H9 (cell line): ENCODE measurements around the gene SLC17A9. TPM values are rescaled to one million over a fixed set of nuclear protein-coding genes. Genes with fewer than 3 reads are reported as not detected.

Experiments
- DNase-seq: peaks from one replicate; pipeline ENCODE4 v3.0.0-alpha.2; 2017
- H2AFZ ChIP-seq: one replicate; pipeline ENCODE4 v1.6.1; 2013; ENCODE audit warnings: mild to moderate bottlenecking, low read length, control low read depth, moderate library complexity
- H2AK5ac ChIP-seq: 2 replicates; pipeline ENCODE4 v1.6.1; 2013; ENCODE audit warnings: low read length, control low read depth, mixed read lengths; ENCODE audit not compliant: insufficient read length
- H2BK120ac ChIP-seq: one replicate; pipeline ENCODE4 v1.6.1; 2013; ENCODE audit warnings: low read depth, mild to moderate bottlenecking, low read length, control low read depth, inconsistent platforms; ENCODE audit not compliant: poor library complexity, severe bottlenecking
- H2BK12ac ChIP-seq: 2 replicates; pipeline ENCODE4 v1.6.1; 2013; ENCODE audit warnings: low read length, control low read depth, mixed read lengths, low read depth; ENCODE audit not compliant: insufficient read length
- H2BK15ac ChIP-seq: 2 replicates; pipeline ENCODE4 v1.6.1; 2013; ENCODE audit warnings: low read depth, low read length, control low read depth
- H2BK20ac ChIP-seq: one replicate; pipeline ENCODE4 v1.6.1; 2013; ENCODE audit warnings: low read depth, mild to moderate bottlenecking, low read length, control low read depth, inconsistent platforms; ENCODE audit not compliant: poor library complexity, severe bottlenecking
- H2BK5ac ChIP-seq: 2 replicates; pipeline ENCODE4 v1.6.1; 2013; ENCODE audit warnings: low read length, control low read depth, mixed read lengths; ENCODE audit not compliant: insufficient read length
- H3K14ac ChIP-seq: 2 replicates; pipeline ENCODE4 v1.6.1; 2013; ENCODE audit warnings: low read length, control low read depth; ENCODE audit not compliant: insufficient read depth
- H3K18ac ChIP-seq: 2 replicates; pipeline ENCODE4 v1.6.1; 2013; ENCODE audit warnings: low read depth, mild to moderate bottlenecking, mixed read lengths, low read length, control low read depth; ENCODE audit not compliant: insufficient read length
- H3K23ac ChIP-seq: 2 replicates; pipeline ENCODE4 v1.6.1; 2013; ENCODE audit warnings: low read length, control low read depth, mixed read lengths, low read depth; ENCODE audit not compliant: insufficient read length
- H3K23me2 ChIP-seq: 2 replicates; pipeline ENCODE4 v1.6.1; 2013; ENCODE audit warnings: low read depth, mild to moderate bottlenecking, mixed read lengths, low read length, control low read depth; ENCODE audit not compliant: insufficient read length, poor library complexity, severe bottlenecking
- H3K27ac ChIP-seq: 2 replicates; pipeline ENCODE4 v1.5.1; 2013; ENCODE audit warnings: low read length, control low read depth, mixed read lengths, low read depth; ENCODE audit not compliant: insufficient read length
- H3K27me3 ChIP-seq: 2 replicates; pipeline ENCODE4 v1.6.1; 2013; ENCODE audit warnings: low read length, control low read depth, inconsistent platforms; ENCODE audit not compliant: insufficient read depth
- H3K4ac ChIP-seq: 2 replicates; pipeline ENCODE4 v1.6.1; 2013; ENCODE audit warnings: low read depth, mild to moderate bottlenecking, control low read depth, inconsistent platforms, low read length, moderate library complexity
- H3K4me1 ChIP-seq: 2 replicates; pipeline ENCODE4 v1.6.1; 2013; ENCODE audit warnings: low read length, control low read depth, inconsistent platforms; ENCODE audit not compliant: insufficient read depth
- H3K4me2 ChIP-seq: 2 replicates; pipeline ENCODE4 v1.6.1; 2013; ENCODE audit warnings: low read length, control low read depth, mixed read lengths; ENCODE audit not compliant: insufficient read length, insufficient read depth
- H3K56ac ChIP-seq: 2 replicates; pipeline ENCODE4 v1.6.1; 2013; ENCODE audit warnings: low read depth, mild to moderate bottlenecking, mixed read lengths, low read length, control low read depth; ENCODE audit not compliant: insufficient read length
- H3K79me1 ChIP-seq: 2 replicates; pipeline ENCODE4 v1.6.1; 2013; ENCODE audit warnings: low read depth, mild to moderate bottlenecking, moderate library complexity, low read length, control low read depth, inconsistent platforms; ENCODE audit not compliant: insufficient read depth, poor library complexity, severe bottlenecking
- H3K79me2 ChIP-seq: 2 replicates; pipeline ENCODE4 v1.6.1; 2013; ENCODE audit warnings: low read length, control low read depth, inconsistent platforms; ENCODE audit not compliant: insufficient read depth
- H3K9ac ChIP-seq: 2 replicates; pipeline ENCODE4 v1.6.1; 2013; ENCODE audit warnings: low read length, control low read depth, mixed read lengths; ENCODE audit not compliant: insufficient read length; ENCODE audit errors: extremely low read depth
- H3K9me3 ChIP-seq: one replicate; pipeline ENCODE4 v1.6.1; 2013; ENCODE audit warnings: low read depth, low read length, inconsistent platforms; ENCODE audit not compliant: control insufficient read depth
- H3T11ph ChIP-seq: one replicate; pipeline ENCODE4 v1.6.1; 2013; ENCODE audit warnings: mild to moderate bottlenecking, low read length, control low read depth, inconsistent platforms
- H4K20me1 ChIP-seq: one replicate; pipeline ENCODE4 v1.6.1; 2013; ENCODE audit not compliant: control insufficient read depth, insufficient read length, insufficient read depth
- H4K5ac ChIP-seq: 2 replicates; pipeline ENCODE4 v1.6.1; 2013; ENCODE audit warnings: low read depth, mild to moderate bottlenecking, mixed read lengths, low read length, control low read depth; ENCODE audit not compliant: insufficient read length
- H4K8ac ChIP-seq: replicated peaks from 2 replicates; pipeline ENCODE4 v1.6.1; 2013; ENCODE audit warnings: low read length, control low read depth, mixed read lengths, low read depth; ENCODE audit not compliant: insufficient read length
- H4K91ac ChIP-seq: 2 replicates; pipeline ENCODE4 v1.6.1; 2013; ENCODE audit warnings: low read depth, mild to moderate bottlenecking, moderate library complexity, mixed read lengths, low read length, control low read depth; ENCODE audit not compliant: insufficient read length
- H3K27ac Mint-ChIP-seq, 3 experiments: 2 replicates in 2 of 3; 3 replicates in 1 of 3; pipeline ENCODE4 v1.8.0; 2020 to 2021; ENCODE audit warnings: mixed read lengths in 3 of 3, mild to moderate bottlenecking in 1 of 3, moderate library complexity in 1 of 3
- H3K27me3 Mint-ChIP-seq: 2 replicates; pipeline ENCODE4 v1.8.0; 2021; ENCODE audit warnings: low read depth, mild to moderate bottlenecking, moderate library complexity, mixed read lengths
- H3K36me3 Mint-ChIP-seq, 3 experiments: 2 replicates in 2 of 3; 3 replicates in 1 of 3; pipeline ENCODE4 v1.8.0; 2020 to 2021; ENCODE audit warnings: low read depth in 3 of 3, mixed read lengths in 3 of 3; ENCODE audit not compliant: insufficient read depth in 1 of 3
- H3K4me1 Mint-ChIP-seq, 2 experiments: 2 replicates each; pipeline ENCODE4 v1.8.0; 2020; ENCODE audit warnings: mixed read lengths in 2 of 2
- H3K4me3 Mint-ChIP-seq, 2 experiments: 2 replicates in 1 of 2; 3 replicates in 1 of 2; pipeline ENCODE4 v1.8.0; 2020 to 2021; ENCODE audit warnings: mild to moderate bottlenecking in 2 of 2, mixed read lengths in 2 of 2, moderate library complexity in 1 of 2
- H3K9me3 Mint-ChIP-seq, 2 experiments: 2 replicates in 1 of 2; 3 replicates in 1 of 2; pipeline ENCODE4 v1.8.0; 2020; ENCODE audit warnings: mild to moderate bottlenecking in 2 of 2, mixed read lengths in 2 of 2, moderate library complexity in 1 of 2
- WGBS: extraction: QIAGEN DNeasy Blood & Tissue Kit; methylation state at CpG from one replicate; pipeline ENCODE4 v1.1.7; 2013; ENCODE audit warnings: missing lambda C conversion rate, low lambda C conversion rate, mixed read lengths; ENCODE audit not compliant: insufficient read length; ENCODE audit errors: extremely low coverage; 5-methylcytosine and 5-hydroxymethylcytosine counted together
- total RNA-seq: library from RNA; stranded (reverse); gene quantifications from 2 replicates; pipeline ENCODE4 v1.2.1, GENCODE V29; 2021
- TF ChIP-seq, protein P1 (sequence below): fragments of 200-600 bp; sonication (generic); conservative IDR thresholded peaks from 3 replicates; pipeline ENCODE4 v1.8.0; 2021; ENCODE audit warnings: antibody characterized with exemption, mild to moderate bottlenecking

Gene SLC17A9
- total RNA-seq, 1 experiment from 2014 or later: 20.9 TPM

DNA sequence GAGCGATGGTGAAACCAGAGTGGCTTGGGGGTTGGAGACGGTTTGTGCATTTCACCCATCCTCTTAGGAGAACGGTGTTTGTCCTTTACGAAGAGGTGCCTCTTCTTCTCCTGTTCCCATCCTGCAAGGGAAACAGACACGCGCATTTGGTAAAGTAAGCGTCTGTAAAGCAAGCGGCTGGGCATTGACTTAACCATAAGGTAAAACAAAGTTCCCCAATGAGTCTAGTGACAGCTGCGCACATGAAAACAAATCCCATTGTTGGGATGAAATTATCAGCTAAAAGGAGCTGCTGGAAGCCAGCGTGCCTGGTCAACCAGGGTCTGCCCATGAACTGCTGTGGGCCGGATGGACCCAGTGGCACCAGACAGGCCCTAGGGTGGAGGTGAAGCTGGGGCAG lies 48.4 kb downstream of the SLC17A9 start:
- TF ChIP-seq, protein P1, sequence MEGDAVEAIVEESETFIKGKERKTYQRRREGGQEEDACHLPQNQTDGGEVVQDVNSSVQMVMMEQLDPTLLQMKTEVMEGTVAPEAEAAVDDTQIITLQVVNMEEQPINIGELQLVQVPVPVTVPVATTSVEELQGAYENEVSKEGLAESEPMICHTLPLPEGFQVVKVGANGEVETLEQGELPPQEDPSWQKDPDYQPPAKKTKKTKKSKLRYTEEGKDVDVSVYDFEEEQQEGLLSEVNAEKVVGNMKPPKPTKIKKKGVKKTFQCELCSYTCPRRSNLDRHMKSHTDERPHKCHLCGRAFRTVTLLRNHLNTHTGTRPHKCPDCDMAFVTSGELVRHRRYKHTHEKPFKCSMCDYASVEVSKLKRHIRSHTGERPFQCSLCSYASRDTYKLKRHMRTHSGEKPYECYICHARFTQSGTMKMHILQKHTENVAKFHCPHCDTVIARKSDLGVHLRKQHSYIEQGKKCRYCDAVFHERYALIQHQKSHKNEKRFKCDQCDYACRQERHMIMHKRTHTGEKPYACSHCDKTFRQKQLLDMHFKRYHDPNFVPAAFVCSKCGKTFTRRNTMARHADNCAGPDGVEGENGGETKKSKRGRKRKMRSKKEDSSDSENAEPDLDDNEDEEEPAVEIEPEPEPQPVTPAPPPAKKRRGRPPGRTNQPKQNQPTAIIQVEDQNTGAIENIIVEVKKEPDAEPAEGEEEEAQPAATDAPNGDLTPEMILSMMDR: no peak
- H3K4me3 Mint-ChIP-seq: no peak overlapping the region
- H3K18ac ChIP-seq: no peak overlapping the region
- H2BK15ac ChIP-seq: no peak overlapping the region
- no peak for DNase-seq
- H2BK120ac ChIP-seq: no peak overlapping the region
- H3K27me3 Mint-ChIP-seq: peaks cover 97% of the 10 kb centered on the region
- H4K5ac ChIP-seq: no peak overlapping the region
- peaks cover 34 to 56% of the 10 kb centered on the region in 2 experiments for H3K4me1 Mint-ChIP-seq
- H4K8ac ChIP-seq: no peak overlapping the region
- peaks cover 0 to 9% of the 10 kb centered on the region in 2 experiments; a peak in 2 of 5 replicates for H3K9me3 Mint-ChIP-seq
- H2AK5ac ChIP-seq: no peak overlapping the region
- no peaks in the 10 kb centered on the region for H3K9me3 ChIP-seq
- no peak overlapping the region for H3K23ac ChIP-seq
- H2BK12ac ChIP-seq: no peak overlapping the region
- no peak overlapping the region for H2AFZ ChIP-seq
- H3K79me2 ChIP-seq: no peaks in the 10 kb centered on the region
- no peak overlapping the region for H3K14ac ChIP-seq
- H3K4me2 ChIP-seq: no peak overlapping the region
- H3K4me1 ChIP-seq: peaks cover 2% of the 10 kb centered on the region; the same call in 1 of the 2 replicates
- no peak overlapping the region; a peak in 1 of 7 replicates for H3K27ac Mint-ChIP-seq
- H3K23me2 ChIP-seq: peaks cover 2% of the 10 kb centered on the region
- H3T11ph ChIP-seq: no peak overlapping the region
- H4K91ac ChIP-seq: no peak overlapping the region
- no peak overlapping the region for H3K9ac ChIP-seq
- no peaks in the 10 kb centered on the region for H3K36me3 Mint-ChIP-seq
- H3K27ac ChIP-seq: no peak overlapping the region
- peaks cover 2% of the 10 kb centered on the region for H4K20me1 ChIP-seq
- H2BK20ac ChIP-seq: no peak overlapping the region
- H3K79me1 ChIP-seq: no peaks in the 10 kb centered on the region
- peaks cover 32% of the 10 kb centered on the region for H3K27me3 ChIP-seq
- WGBS: no CpG with 5 or more reads among the region's 11 CpGs
- no peak overlapping the region for H3K56ac ChIP-seq
- no peak overlapping the region for H2BK5ac ChIP-seq
- no peak overlapping the region for H3K4ac ChIP-seq
